Activated CD4-positive, alpha-beta T cell treated with anti-CD3 and anti-CD28 coated beads for 48 hours (primary cell): ENCODE results near the gene HINFP.
"Not testable (repeated sequence)": the region's sequence is repeated elsewhere in the genome, so short reads cannot be mapped to it uniquely, and the experiment has no call there.

ENCODE experiments used
- DNase-seq: peaks from one replicate; pipeline ENCODE4 v3.0.0-alpha.2; 2020

The HINFP gene

GRCh38 chr11:119118227-119118626 is 3.2 kb upstream of the HINFP start:
- DNase-seq = no peak

- no peak for DNase-seq
Observed at GRCh38 chr11:119118946-119119345, 2.4 kb upstream of the HINFP start.

GRCh38 chr11:119120639-119121007 is 757 bp upstream of the HINFP start:
- no peak for DNase-seq

- no peak for DNase-seq
Observed at GRCh38 chr11:119121811-119122124, 388 bp downstream of the HINFP start.

GRCh38 chr11:119125821-119126220 is 4.4 kb downstream of the HINFP start:
- DNase-seq = no peak

GRCh38 chr11:119126675-119127268 is 5.4 kb downstream of the HINFP start:
- DNase-seq = no peak

GRCh38 chr11:119130662-119131061 is 9.3 kb downstream of the HINFP start:
- DNase-seq = no peak

- no peak for DNase-seq
Observed at GRCh38 chr11:119134389-119134978, 13.1 kb downstream of the HINFP start.

GRCh38 chr11:119139276-119139675 is 17.9 kb downstream of the HINFP start:
- DNase-seq = not testable (repeated sequence)

- DNase-seq = peak; percentile 53
Observed at GRCh38 chr11:119144825-119145486, 23.6 kb downstream of the HINFP start.

GRCh38 chr11:119145551-119145950 is 24.2 kb downstream of the HINFP start:
- DNase-seq = no peak

GRCh38 chr11:119147604-119148333 is 26.4 kb downstream of the HINFP start:
- DNase-seq = no peak

GRCh38 chr11:119148720-119149017 is 27.3 kb downstream of the HINFP start:
- DNase-seq = no peak

GRCh38 chr11:119149018-119149785 is 27.8 kb downstream of the HINFP start, which contains the start of gene ABCG4:
TSS of gene ABCG4 (plus strand) at chr11:119149052. CDS start at chr11:119149966, 914 bp downstream.
- peak; percentile 22 for DNase-seq

GRCh38 chr11:119149786-119150275 is 28.5 kb downstream of the HINFP start:
- no peak for DNase-seq

- no peak for DNase-seq
Observed at GRCh38 chr11:119152043-119152442, 30.7 kb downstream of the HINFP start.

GRCh38 chr11:119152604-119153003 is 31.2 kb downstream of the HINFP start:
- no peak for DNase-seq

- DNase-seq = no peak
Observed at GRCh38 chr11:119153049-119153818, 31.9 kb downstream of the HINFP start.

- DNase-seq = no peak
Observed at GRCh38 chr11:119154178-119154577, 32.8 kb downstream of the HINFP start.

- DNase-seq = no peak
Observed at GRCh38 chr11:119155733-119156492, 34.5 kb downstream of the HINFP start.

- DNase-seq = no peak
Observed at GRCh38 chr11:119156496-119156895, 35.1 kb downstream of the HINFP start.

- DNase-seq = no peak
Observed at GRCh38 chr11:119157063-119157462, 35.7 kb downstream of the HINFP start.
